ENCODE results near the gene RTN4IP1.

The RTN4IP1 gene

GRCh38 chr6:106622412-106622811 lies 6.9 kb downstream of the RTN4IP1 start:
- peaks cover 3 to 10% of the 10 kb centered on the region in 2 donors for H3K36me3 ChIP-seq (replicated peaks in 1 of 2; ENCODE audit: control insufficient read depth in 2 of 2, insufficient read depth in 2 of 2, low read length in 2 of 2)
- H2BK5ac ChIP-seq (ENCODE audit: low read length): no peak overlapping the region
- no peak overlapping the region for H2AFZ ChIP-seq (ENCODE audit: low read length)
- DNase-seq (ENCODE audit: low spot score): no peak
- WGBS, 2 donors (ENCODE audit: extremely low coverage in 2 of 2, insufficient read length in 2 of 2, insufficient replicate concordance in 1 of 2): no CpG with 5 or more reads among the region's 8 CpGs
- H2BK15ac ChIP-seq (ENCODE audit: low read length): no peak overlapping the region
- no peak overlapping the region for H3K4ac ChIP-seq (ENCODE audit: low read length)
- no peak overlapping the region for H3K27ac ChIP-seq (replicated peaks; ENCODE audit: low read length)
- H2AK5ac ChIP-seq (ENCODE audit: low read depth, low read length): no peak overlapping the region
- H3K9me3 ChIP-seq (replicated peaks in 1 of 2; ENCODE audit: control insufficient read depth in 2 of 2, insufficient read depth in 1 of 2, low read depth in 1 of 2, low read length in 2 of 2): peaks cover 2 to 7% of the 10 kb centered on the region in 2 donors
- H2BK12ac ChIP-seq (ENCODE audit: low read length): no peak overlapping the region
- no peak overlapping the region for H3K23ac ChIP-seq (ENCODE audit: low read depth, low read length, poor library complexity)
- H3K4me3 ChIP-seq (ENCODE audit: low read length in 2 of 2): no peak overlapping the region
- no peaks in the 10 kb centered on the region for H3K27me3 ChIP-seq (ENCODE audit: control insufficient read depth in 3 of 3, insufficient read depth in 3 of 3, low read depth in 1 of 3, low read length in 3 of 3)
- no peak overlapping the region for H4K8ac ChIP-seq (ENCODE audit: low read depth, low read length)
- no peak overlapping the region for H4K91ac ChIP-seq (ENCODE audit: low read depth, low read length, poor library complexity)
- H3K4me2 ChIP-seq (ENCODE audit: insufficient read depth, low read length, poor library complexity, severe bottlenecking): no peak overlapping the region
- no peaks in the 10 kb centered on the region for H3K4me1 ChIP-seq (ENCODE audit: control insufficient read depth in 2 of 2, insufficient read depth in 1 of 2, low read depth in 1 of 2, low read length in 2 of 2)
- H3K18ac ChIP-seq (ENCODE audit: low read length): no peak overlapping the region
- no peak overlapping the region for H3K14ac ChIP-seq (ENCODE audit: low read length)
- peaks cover 3% of the 10 kb centered on the region for H3K79me1 ChIP-seq (ENCODE audit: low read depth, low read length)
- H3K9ac ChIP-seq (ENCODE audit: low read depth, low read length, poor library complexity): no peak overlapping the region
- H2BK120ac ChIP-seq (ENCODE audit: low read depth, low read length): no peak overlapping the region

- H2BK15ac ChIP-seq (ENCODE audit: low read length): no peak overlapping the region
- H2BK12ac ChIP-seq (ENCODE audit: low read length): no peak overlapping the region
- H2AK5ac ChIP-seq (ENCODE audit: low read depth, low read length): no peak overlapping the region
- H3K9me3 ChIP-seq (replicated peaks in 1 of 2; ENCODE audit: control insufficient read depth in 2 of 2, insufficient read depth in 1 of 2, low read depth in 1 of 2, low read length in 2 of 2): peaks cover 2 to 7% of the 10 kb centered on the region in 2 donors
- H3K79me1 ChIP-seq (ENCODE audit: low read depth, low read length): peaks cover 3% of the 10 kb centered on the region
- peaks cover 3 to 14% of the 10 kb centered on the region in 2 donors for H3K36me3 ChIP-seq (replicated peaks in 1 of 2; ENCODE audit: control insufficient read depth in 2 of 2, insufficient read depth in 2 of 2, low read length in 2 of 2)
- no peak overlapping the region for H2AFZ ChIP-seq (ENCODE audit: low read length)
- no peak overlapping the region for H4K8ac ChIP-seq (ENCODE audit: low read depth, low read length)
- no peak overlapping the region for H3K4me3 ChIP-seq (ENCODE audit: low read length in 2 of 2)
- H3K9ac ChIP-seq (ENCODE audit: low read depth, low read length, poor library complexity): no peak overlapping the region
- no peak for DNase-seq (ENCODE audit: low spot score)
- H4K91ac ChIP-seq (ENCODE audit: low read depth, low read length, poor library complexity): no peak overlapping the region
- H3K18ac ChIP-seq (ENCODE audit: low read length): no peak overlapping the region
- no peaks in the 10 kb centered on the region for H3K27me3 ChIP-seq (ENCODE audit: control insufficient read depth in 3 of 3, insufficient read depth in 3 of 3, low read depth in 1 of 3, low read length in 3 of 3)
- no peaks in the 10 kb centered on the region for H3K4me1 ChIP-seq (ENCODE audit: control insufficient read depth in 2 of 2, insufficient read depth in 1 of 2, low read depth in 1 of 2, low read length in 2 of 2)
- no peak overlapping the region for H3K4ac ChIP-seq (ENCODE audit: low read length)
- no peak overlapping the region for H3K4me2 ChIP-seq (ENCODE audit: insufficient read depth, low read length, poor library complexity, severe bottlenecking)
- no peak overlapping the region for H2BK5ac ChIP-seq (ENCODE audit: low read length)
- no peak overlapping the region for H3K27ac ChIP-seq (replicated peaks; ENCODE audit: low read length)
- no CpG with 5 or more reads among the region's 3 CpGs for WGBS, 2 donors (ENCODE audit: extremely low coverage in 2 of 2, insufficient read length in 2 of 2, insufficient replicate concordance in 1 of 2)
- no peak overlapping the region for H3K23ac ChIP-seq (ENCODE audit: low read depth, low read length, poor library complexity)
- H3K14ac ChIP-seq (ENCODE audit: low read length): no peak overlapping the region
- H2BK120ac ChIP-seq (ENCODE audit: low read depth, low read length): no peak overlapping the region
Measured at GRCh38 chr6:106620931-106621672, 8.2 kb downstream of the RTN4IP1 start.

GRCh38 chr6:106619223-106619622 lies 10.1 kb downstream of the RTN4IP1 start:
- Histone ChIP-seq H4K91ac (ENCODE audit: low read depth, low read length, poor library complexity) (no peak overlapping the region), H2AFZ (ENCODE audit: low read length) (no peak overlapping the region), H3K79me1 (ENCODE audit: low read depth, low read length) (no peaks in the 10 kb centered on the region), H2BK5ac (ENCODE audit: low read length) (no peak overlapping the region), H2AK5ac (ENCODE audit: low read depth, low read length) (no peak overlapping the region), H3K14ac (ENCODE audit: low read length) (no peak overlapping the region), H3K23ac (ENCODE audit: low read depth, low read length, poor library complexity) (no peak overlapping the region), H3K18ac (ENCODE audit: low read length) (no peak overlapping the region), H3K27ac (replicated peaks; ENCODE audit: low read length) (no peak overlapping the region), H3K9me3 (replicated peaks in 1 of 2; ENCODE audit: control insufficient read depth in 2 of 2, insufficient read depth in 1 of 2, low read depth in 1 of 2, low read length in 2 of 2) (peaks cover 2 to 7% of the 10 kb centered on the region in 2 donors), H2BK120ac (ENCODE audit: low read depth, low read length) (no peak overlapping the region), H3K4me3 (ENCODE audit: low read length in 2 of 2) (no peak overlapping the region), H3K4ac (ENCODE audit: low read length) (no peak overlapping the region), H3K36me3 (replicated peaks in 1 of 2; ENCODE audit: control insufficient read depth in 2 of 2, insufficient read depth in 2 of 2, low read length in 2 of 2) (peaks cover 3 to 15% of the 10 kb centered on the region in 2 donors), H3K27me3 (ENCODE audit: control insufficient read depth in 3 of 3, insufficient read depth in 3 of 3, low read depth in 1 of 3, low read length in 3 of 3) (no peaks in the 10 kb centered on the region), H2BK15ac (ENCODE audit: low read length) (no peak overlapping the region), H3K4me1 (ENCODE audit: control insufficient read depth in 2 of 2, insufficient read depth in 1 of 2, low read depth in 1 of 2, low read length in 2 of 2) (no peaks in the 10 kb centered on the region), H3K4me2 (ENCODE audit: insufficient read depth, low read length, poor library complexity, severe bottlenecking) (no peak overlapping the region), H3K9ac (ENCODE audit: low read depth, low read length, poor library complexity) (no peak overlapping the region), H2BK12ac (ENCODE audit: low read length) (no peak overlapping the region), H4K8ac (ENCODE audit: low read depth, low read length) (no peak overlapping the region)
- WGBS, 2 donors (ENCODE audit: extremely low coverage in 2 of 2, insufficient read length in 2 of 2, insufficient replicate concordance in 1 of 2): no CpG with 5 or more reads among the region's 1 CpG
- no peak for DNase-seq (ENCODE audit: low spot score)

- H2BK15ac ChIP-seq (ENCODE audit: low read length): no peak overlapping the region
- H3K9me3 ChIP-seq (replicated peaks in 1 of 2; ENCODE audit: control insufficient read depth in 2 of 2, insufficient read depth in 1 of 2, low read depth in 1 of 2, low read length in 2 of 2): peaks cover 2 to 7% of the 10 kb centered on the region in 2 donors
- H3K36me3 ChIP-seq (replicated peaks in 1 of 2; ENCODE audit: control insufficient read depth in 2 of 2, insufficient read depth in 2 of 2, low read length in 2 of 2): peaks cover 3 to 15% of the 10 kb centered on the region in 2 donors
- no peak overlapping the region for H2AFZ ChIP-seq (ENCODE audit: low read length)
- H4K91ac ChIP-seq (ENCODE audit: low read depth, low read length, poor library complexity): no peak overlapping the region
- no peaks in the 10 kb centered on the region for H3K27me3 ChIP-seq (ENCODE audit: control insufficient read depth in 3 of 3, insufficient read depth in 3 of 3, low read depth in 1 of 3, low read length in 3 of 3)
- no peak overlapping the region for H3K14ac ChIP-seq (ENCODE audit: low read length)
- H3K4me2 ChIP-seq (ENCODE audit: insufficient read depth, low read length, poor library complexity, severe bottlenecking): no peak overlapping the region
- no peak overlapping the region for H2BK5ac ChIP-seq (ENCODE audit: low read length)
- no peak overlapping the region for H3K18ac ChIP-seq (ENCODE audit: low read length)
- no peak overlapping the region for H3K23ac ChIP-seq (ENCODE audit: low read depth, low read length, poor library complexity)
- WGBS, 2 donors (ENCODE audit: extremely low coverage in 2 of 2, insufficient read length in 2 of 2, insufficient replicate concordance in 1 of 2): no CpG with 5 or more reads among the region's 3 CpGs
- no peak overlapping the region for H3K27ac ChIP-seq (replicated peaks; ENCODE audit: low read length)
- H4K8ac ChIP-seq (ENCODE audit: low read depth, low read length): no peak overlapping the region
- no peak overlapping the region for H2BK120ac ChIP-seq (ENCODE audit: low read depth, low read length)
- H3K79me1 ChIP-seq (ENCODE audit: low read depth, low read length): no peaks in the 10 kb centered on the region
- no peak overlapping the region for H3K9ac ChIP-seq (ENCODE audit: low read depth, low read length, poor library complexity)
- H3K4ac ChIP-seq (ENCODE audit: low read length): no peak overlapping the region
- no peak for DNase-seq (ENCODE audit: low spot score)
- no peak overlapping the region for H3K4me3 ChIP-seq (ENCODE audit: low read length in 2 of 2)
- H2BK12ac ChIP-seq (ENCODE audit: low read length): no peak overlapping the region
- no peaks in the 10 kb centered on the region for H3K4me1 ChIP-seq (ENCODE audit: control insufficient read depth in 2 of 2, insufficient read depth in 1 of 2, low read depth in 1 of 2, low read length in 2 of 2)
- no peak overlapping the region for H2AK5ac ChIP-seq (ENCODE audit: low read depth, low read length)
Measured at GRCh38 chr6:106618324-106618723, 11.0 kb downstream of the RTN4IP1 start.
